Dendritic cell treated with granulocyte-macrophage colony-stimulating factor and Interleukin-4, amounts not matched to agents 40 ng/mL and 50 ng/mL, for 4 days (primary cell): ENCODE data around the gene F7.

Experiments used
- H3K27ac Mint-ChIP-seq: one replicate; pipeline ENCODE4 v1.8.0; 2022; ENCODE audit warnings: mild to moderate bottlenecking, mixed read lengths
- H3K27me3 Mint-ChIP-seq: one replicate; pipeline ENCODE4 v1.8.0; 2022; ENCODE audit warnings: mild to moderate bottlenecking, mixed read lengths
- H3K36me3 Mint-ChIP-seq: one replicate; pipeline ENCODE4 v1.8.0; 2022; ENCODE audit warnings: low read depth, mixed read lengths
- H3K4me1 Mint-ChIP-seq: one replicate; pipeline ENCODE4 v1.8.0; 2022; ENCODE audit warnings: low read depth, mixed read lengths
- H3K4me3 Mint-ChIP-seq: one replicate; pipeline ENCODE4 v1.8.0; 2022; ENCODE audit warnings: mild to moderate bottlenecking, moderate library complexity, mixed read lengths
- H3K9me3 Mint-ChIP-seq: one replicate; pipeline ENCODE4 v1.8.0; 2022; ENCODE audit warnings: mixed read lengths
- intact Hi-C: fragments of 100-400 bp; cut with micrococcal nuclease; formaldehyde crosslinking; loops from one replicate; pipeline ENCODE4 v1.15.0; 2022

F7 gene

DNA sequence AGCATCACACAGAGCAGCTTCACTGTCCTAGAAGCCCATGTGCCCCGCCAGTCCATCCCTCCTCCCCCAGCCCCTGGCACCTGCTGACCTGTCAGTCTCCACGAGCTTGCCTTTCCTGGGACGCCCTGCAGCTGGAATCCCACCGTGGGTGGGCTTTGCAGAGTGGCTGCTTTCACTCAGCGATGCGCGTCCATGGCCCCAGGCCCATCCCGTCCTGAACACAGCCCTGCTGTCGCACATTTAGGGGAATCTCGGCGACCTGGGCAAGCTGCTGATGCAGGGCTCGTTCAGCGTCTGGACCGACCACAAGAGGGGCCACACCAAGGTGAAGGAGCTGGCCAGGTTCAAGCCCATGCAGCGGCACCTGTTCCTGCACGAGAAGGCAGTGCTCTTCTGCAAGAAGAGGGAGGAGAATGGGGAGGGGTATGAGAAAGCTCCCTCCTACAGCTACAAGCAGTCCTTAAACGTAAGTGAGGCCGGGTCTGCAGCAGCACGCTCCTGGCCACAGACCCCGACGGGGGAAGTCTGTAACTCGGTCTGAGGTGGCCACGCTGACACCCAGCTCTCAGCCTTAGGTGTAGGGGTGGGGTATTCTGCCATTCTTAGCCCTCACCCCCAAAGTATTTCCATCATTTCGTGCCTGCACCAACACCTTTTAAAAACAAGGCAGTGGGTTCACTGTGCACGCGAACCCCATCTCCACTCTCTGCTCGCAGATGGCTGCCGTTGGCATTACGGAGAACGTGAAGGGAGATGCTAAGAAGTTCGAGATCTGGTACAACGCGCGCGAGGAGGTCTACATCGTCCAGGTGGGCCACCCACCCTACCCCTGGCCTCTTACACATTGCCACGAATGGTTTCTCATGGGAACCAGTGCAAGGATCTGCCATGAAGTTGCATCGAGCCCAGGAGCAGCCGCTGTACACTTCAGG, 18.3 kb upstream of the F7 start:
- intact Hi-C loops, result no loop called here
- Mint-ChIP-seq H3K4me1 (no peaks in the 10 kb centered on the region), H3K27me3 (no peaks in the 10 kb centered on the region), H3K27ac (no peak overlapping the region), H3K36me3 (no peaks in the 10 kb centered on the region), H3K4me3 (no peak overlapping the region), H3K9me3 (no peaks in the 10 kb centered on the region)

DNA sequence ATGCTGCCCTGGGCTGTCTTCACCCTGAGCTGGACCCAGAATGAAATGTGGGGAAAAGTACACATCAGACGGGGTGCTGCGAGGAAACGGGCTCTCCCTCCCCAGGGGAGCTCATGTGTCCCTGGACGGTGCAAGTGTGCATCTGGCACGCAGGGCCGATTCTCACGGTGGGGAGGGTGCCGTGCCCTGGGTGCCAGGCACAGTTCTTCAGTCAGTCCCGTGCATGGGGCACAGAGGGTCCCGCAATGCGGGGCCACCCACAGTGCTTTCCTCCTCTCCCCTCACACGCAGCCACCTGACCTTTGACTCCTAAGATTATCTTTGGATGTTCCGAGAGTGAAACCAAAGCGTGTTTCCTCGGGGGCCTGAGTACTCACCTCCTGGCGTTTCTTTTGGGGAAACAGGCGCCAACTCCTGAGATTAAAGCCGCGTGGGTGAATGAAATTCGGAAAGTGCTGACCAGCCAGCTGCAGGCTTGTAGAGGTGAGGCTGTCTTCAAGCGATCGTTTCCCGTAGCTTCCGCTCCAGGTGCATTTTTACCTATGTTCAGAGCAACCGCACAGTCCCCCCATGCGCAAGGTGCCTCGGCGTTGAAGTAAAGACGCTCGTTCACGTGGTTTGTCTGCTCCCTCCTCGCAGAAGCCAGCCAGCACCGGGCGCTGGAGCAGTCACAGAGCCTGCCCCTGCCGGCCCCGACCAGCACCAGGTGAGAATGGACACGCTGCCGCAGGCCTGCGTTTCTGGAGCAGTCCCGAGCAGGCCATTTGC, 17.5 kb upstream of the F7 start:
- Mint-ChIP-seq H3K4me3 (no peak overlapping the region), H3K27ac (no peak overlapping the region), H3K9me3 (no peaks in the 10 kb centered on the region), H3K27me3 (no peaks in the 10 kb centered on the region), H3K4me1 (no peaks in the 10 kb centered on the region), H3K36me3 (no peaks in the 10 kb centered on the region)
- intact Hi-C loops, result no loop called here

DNA sequence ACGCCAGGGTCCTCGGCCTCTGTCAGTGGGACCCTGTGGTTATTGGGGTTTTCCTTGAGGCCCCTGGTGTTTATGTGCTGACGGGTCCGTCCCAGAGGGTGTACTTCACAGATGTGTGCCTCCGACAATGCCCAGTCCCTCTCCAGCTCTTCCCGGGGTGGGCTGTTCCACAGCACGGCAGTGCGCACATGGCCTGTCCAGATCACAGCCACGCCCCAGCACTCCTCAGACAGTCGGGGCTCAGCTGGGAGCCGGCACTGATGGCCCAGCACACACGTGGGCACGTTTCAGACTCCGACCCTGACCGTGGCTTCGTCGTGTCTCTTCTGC, 16.9 kb upstream of the F7 start:
- Mint-ChIP-seq H3K27ac (no peak overlapping the region), H3K27me3 (no peaks in the 10 kb centered on the region), H3K4me1 (no peaks in the 10 kb centered on the region), H3K36me3 (no peaks in the 10 kb centered on the region), H3K4me3 (no peak overlapping the region), H3K9me3 (no peaks in the 10 kb centered on the region)
- intact Hi-C loops, result no loop called here

DNA sequence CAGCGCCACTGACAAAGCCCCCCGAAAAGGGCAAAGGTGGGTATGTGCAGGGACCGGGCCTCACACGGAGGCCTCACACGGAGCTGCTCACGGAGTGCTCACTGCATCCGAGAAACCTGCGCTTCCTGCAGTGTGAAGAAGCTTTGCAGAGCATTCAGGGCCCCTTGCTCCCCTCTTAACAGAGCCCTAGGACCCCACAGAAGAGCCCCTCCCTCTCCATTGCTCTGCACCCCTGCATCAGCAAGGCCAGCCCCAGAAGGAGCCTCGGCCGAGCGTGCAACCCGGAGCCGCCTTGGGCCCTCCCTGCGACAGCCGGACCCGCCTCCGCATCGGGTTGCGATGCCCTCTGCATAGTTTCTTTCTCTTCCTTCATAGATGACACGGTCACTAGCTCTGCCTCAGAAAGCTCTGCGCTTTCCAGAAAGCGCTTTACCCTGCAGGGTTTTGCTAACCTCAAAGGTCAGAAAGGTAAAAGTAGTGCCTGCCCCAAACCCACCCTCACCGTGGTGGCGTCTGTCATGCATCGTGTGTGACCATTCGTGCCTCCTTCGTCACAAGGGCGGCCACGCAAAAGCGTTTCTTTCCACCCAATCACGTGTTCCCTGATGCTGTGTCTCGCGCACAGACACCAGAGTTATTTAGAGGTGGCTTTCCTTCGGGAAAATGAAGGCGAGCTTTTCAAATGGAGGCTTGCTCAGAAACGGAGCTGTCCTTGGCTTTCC, 15.7 kb upstream of the F7 start:
- Mint-ChIP-seq H3K27me3 (no peaks in the 10 kb centered on the region), H3K9me3 (no peaks in the 10 kb centered on the region), H3K27ac (no peak overlapping the region), H3K36me3 (no peaks in the 10 kb centered on the region), H3K4me3 (no peak overlapping the region), H3K4me1 (no peaks in the 10 kb centered on the region)
- intact Hi-C loops, result no loop called here

DNA sequence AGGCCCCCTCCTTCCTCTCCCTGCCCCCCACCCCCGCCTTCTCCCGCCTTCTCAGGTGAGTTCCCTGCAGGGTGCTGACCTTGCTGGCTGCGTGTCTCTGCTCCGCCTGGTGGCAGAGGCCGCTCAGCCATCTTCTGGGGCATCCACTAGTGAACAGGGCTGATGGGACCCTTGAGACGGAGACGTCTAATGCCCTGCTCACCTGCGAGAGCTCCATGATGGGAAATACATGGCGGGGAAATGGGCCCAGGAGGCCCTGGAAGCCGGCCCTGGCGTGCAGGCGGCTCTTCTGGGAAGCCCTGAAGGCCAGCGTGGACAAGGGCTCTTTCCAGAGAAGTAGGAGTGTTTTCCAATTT, 15.2 kb upstream of the F7 start:
- no peak overlapping the region for H3K4me3 Mint-ChIP-seq
- H3K9me3 Mint-ChIP-seq, result no peaks in the 10 kb centered on the region
- no peaks in the 10 kb centered on the region for H3K4me1 Mint-ChIP-seq
- intact Hi-C loops, result no loop called here
- H3K36me3 Mint-ChIP-seq, result no peaks in the 10 kb centered on the region
- H3K27me3 Mint-ChIP-seq, result no peaks in the 10 kb centered on the region
- no peak overlapping the region for H3K27ac Mint-ChIP-seq

DNA sequence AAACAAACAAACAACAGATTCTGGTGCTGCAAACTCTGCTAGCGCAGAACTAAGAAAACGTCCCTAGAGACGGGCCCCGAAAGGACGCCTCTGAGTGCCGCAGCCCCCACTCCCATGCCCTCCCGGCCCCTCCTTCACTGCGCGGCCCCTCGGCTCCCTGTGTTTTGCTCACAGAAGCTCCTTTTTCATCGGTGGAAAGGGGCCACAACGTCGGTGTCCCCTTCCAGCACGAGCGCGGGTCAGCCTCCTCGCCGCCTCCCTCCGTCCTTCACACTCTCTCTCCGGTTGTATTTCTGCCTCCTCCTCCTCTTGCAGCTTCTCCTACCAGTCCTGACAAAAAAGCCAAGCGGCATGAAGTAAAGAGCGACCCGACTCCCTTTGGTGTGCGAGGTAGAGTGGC, 14.8 kb upstream of the F7 start:
- no peaks in the 10 kb centered on the region for H3K9me3 Mint-ChIP-seq
- intact Hi-C loops, result no loop called here
- no peaks in the 10 kb centered on the region for H3K27me3 Mint-ChIP-seq

DNA sequence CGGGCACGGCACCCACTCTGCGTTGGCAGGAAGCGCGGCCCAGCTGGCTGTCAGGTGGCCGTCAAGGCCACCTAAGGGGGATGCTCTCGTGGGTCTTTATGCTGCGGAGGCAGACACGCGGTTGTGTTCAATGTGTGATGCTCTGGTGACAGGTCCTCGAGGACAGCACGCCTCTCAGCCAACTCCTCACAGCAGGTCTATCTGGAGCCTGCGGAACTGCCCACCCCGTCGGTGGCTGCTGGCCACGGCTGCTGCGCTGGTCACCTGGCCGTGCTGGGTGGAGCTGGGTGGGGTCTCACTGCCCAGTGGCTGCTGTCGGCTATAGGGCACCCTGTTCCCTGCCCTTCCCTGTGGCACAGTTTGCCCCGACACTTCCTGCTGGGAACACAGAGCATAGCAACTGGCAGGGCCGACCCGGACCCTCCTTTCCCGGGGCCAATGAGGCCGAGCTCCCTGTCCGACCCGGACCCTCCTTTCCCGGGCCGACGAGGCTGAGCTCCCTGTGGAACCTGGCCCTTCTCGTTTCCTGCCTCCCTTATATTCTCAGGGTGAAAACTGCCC, 14.3 kb upstream of the F7 start:
- Mint-ChIP-seq H3K9me3 (no peaks in the 10 kb centered on the region), H3K4me1 (no peaks in the 10 kb centered on the region)

More for the DNA sequence above, 14.8 kb upstream of the F7 start:
- Mint-ChIP-seq H3K4me3 (no peak overlapping the region), H3K36me3 (no peaks in the 10 kb centered on the region), H3K4me1 (no peaks in the 10 kb centered on the region), H3K27ac (no peak overlapping the region)

DNA sequence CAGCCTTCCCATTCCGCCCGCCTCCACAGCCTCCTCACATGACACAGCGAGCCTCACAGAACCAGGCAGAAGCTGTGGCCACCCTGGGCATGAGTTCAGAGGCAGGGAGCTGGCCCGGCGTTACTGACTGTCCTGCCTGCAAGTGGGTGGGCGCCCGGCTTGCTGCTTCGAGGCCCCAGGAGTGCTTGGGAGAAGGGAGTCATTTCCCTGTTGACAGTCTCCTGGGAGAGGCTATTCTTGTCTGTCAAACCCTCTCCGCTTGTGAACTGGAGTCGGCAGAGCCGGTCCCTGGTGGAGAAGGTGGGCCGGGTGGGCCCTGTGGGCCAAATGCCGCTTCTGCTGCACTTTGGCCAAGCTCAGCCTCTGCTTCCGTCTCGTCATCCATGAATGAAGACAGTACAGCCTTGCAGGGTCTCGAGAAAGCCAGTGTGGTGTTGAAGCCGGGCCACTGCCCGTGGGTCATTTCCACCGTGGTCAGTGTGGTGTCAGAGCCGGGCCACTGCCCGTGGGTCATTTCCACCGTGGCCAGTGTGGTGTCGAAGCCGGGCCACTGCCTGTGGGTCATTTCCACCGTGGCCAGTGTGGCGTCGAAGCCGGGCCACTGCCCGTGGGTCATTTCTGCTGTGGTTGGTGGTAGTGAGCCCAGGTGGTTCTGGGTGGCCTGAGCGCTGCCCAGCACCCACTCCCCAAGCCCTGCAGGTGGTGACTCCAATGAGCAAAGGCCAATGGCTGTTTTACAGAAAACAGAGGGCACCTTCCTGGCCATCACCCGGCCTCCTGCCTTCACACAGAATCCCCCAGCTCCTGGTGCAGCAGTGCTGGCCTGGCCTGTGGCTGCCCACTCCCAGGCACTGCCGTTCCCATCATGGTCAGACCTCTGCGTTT, 13.5 kb upstream of the F7 start:
- H3K36me3 Mint-ChIP-seq, result no peaks in the 10 kb centered on the region
- no peak overlapping the region for H3K4me3 Mint-ChIP-seq
- H3K27me3 Mint-ChIP-seq, result no peaks in the 10 kb centered on the region
- no peaks in the 10 kb centered on the region for H3K9me3 Mint-ChIP-seq
- H3K4me1 Mint-ChIP-seq, result no peaks in the 10 kb centered on the region
- H3K27ac Mint-ChIP-seq, result no peak overlapping the region
- intact Hi-C loops, result no loop called here

More for the DNA sequence above, 14.3 kb upstream of the F7 start:
- intact Hi-C loops, result no loop called here
- no peak overlapping the region for H3K4me3 Mint-ChIP-seq
- no peak overlapping the region for H3K27ac Mint-ChIP-seq
- H3K36me3 Mint-ChIP-seq, result no peaks in the 10 kb centered on the region
- no peaks in the 10 kb centered on the region for H3K27me3 Mint-ChIP-seq

DNA sequence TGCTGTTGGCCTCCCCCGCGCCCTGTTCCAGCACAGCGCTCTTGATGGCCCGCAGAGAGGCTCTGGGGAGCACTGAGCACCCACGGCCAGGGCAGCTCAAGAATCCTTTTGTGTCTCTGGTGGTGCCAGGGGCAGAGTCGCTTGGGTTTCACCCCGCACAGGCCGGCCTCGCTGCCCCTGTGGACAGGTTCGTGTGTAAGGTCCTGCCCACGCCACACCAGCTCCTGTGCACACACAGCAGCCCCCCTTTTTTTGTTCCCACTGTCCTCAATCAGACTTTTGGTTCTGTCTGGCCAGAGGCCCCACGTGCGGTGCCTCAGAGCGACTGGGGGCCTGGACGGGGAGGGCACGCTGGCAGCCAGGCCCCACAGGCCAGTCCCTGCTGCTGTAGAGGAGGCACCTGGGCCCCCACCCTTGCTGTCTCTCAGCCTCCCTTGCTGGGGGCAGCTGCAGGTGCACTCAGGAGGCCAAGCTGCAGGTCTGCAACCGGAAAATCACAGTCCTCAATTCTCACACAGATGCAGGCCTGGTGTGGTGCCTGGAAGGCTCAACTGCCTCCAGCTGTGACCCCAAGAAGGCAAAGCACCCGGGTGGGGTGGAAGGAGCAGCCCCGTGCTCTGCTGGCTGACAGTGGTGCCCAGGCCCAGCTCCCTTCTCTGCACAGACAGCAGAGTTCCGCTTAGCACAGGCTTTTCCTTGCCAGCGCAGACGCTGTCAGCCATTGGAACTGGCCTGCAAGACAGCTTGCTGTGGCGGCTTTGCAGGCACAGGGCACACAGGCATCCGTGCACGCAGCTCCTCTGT, 12.6 kb upstream of the F7 start:
- Mint-ChIP-seq H3K27me3 (no peaks in the 10 kb centered on the region), H3K36me3 (no peaks in the 10 kb centered on the region), H3K4me1 (no peaks in the 10 kb centered on the region), H3K27ac (no peak overlapping the region), H3K4me3 (no peak overlapping the region), H3K9me3 (no peaks in the 10 kb centered on the region)
- intact Hi-C loops, result no loop called here

DNA sequence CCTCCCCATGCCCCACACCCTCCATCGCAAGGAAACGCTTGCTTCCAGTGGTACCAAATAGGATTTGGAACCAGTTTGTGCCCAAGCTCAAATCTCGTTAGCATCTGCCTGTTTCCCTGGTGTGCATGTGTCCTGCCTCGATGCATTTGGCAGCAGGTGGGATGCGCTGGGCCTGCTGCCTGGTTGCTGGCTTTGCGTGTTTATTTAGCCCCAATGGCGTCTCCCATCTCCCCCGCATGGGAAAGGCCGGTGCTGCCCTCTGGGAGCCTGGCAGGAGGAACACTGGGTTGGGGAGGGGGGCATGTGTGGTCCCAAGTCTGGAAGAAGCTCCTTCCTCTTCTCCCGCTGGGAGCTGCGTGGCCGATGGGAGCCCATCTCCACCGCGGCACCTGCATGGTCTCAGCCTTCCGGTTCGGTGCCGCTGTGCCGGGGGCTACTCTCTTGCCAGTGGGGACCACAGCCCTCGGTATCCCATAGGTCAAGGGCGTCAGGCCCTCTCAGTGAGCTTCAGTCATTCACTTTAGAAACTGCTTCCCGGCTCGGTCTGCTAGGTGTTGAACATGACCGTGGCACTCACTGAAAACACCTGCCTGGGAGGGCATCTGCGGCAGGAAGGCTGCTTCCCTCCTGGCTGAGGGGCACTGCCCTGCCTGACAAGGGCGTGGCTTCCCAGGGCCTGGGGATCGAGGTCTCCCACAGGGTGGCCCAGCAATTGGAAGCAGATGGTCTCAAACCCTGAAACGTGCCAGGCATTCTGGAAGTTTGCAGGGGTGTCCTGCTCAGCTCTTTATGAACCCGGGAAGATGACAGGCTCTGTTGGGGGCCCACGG, 11.8 kb upstream of the F7 start:
- Mint-ChIP-seq H3K4me1 (no peaks in the 10 kb centered on the region), H3K9me3 (no peaks in the 10 kb centered on the region), H3K4me3 (no peak overlapping the region), H3K36me3 (no peaks in the 10 kb centered on the region), H3K27me3 (no peaks in the 10 kb centered on the region), H3K27ac (no peak overlapping the region)
- intact Hi-C loops, result no loop called here

DNA sequence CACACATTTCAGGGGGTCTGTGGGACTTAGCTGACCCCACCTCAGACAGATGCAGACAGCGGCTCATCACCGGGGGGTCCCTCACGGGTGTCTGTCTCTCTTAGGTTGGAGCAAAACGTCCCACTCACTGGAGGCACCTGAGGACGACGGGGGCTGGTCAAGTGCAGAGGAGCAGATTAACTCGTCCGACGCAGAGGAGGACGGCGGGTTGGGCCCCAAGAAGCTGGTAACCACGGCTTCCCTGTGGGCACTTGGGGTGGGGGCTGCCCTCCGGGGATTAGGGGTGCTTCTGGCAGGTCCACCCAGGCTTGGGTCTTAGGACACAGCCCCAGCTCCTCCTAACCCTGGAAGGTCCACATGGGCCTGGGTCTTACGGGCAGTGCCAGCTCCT, 11.2 kb upstream of the F7 start:
- no peaks in the 10 kb centered on the region for H3K27me3 Mint-ChIP-seq
- H3K9me3 Mint-ChIP-seq, result no peaks in the 10 kb centered on the region
- no peaks in the 10 kb centered on the region for H3K36me3 Mint-ChIP-seq
- intact Hi-C loops, result no loop called here
- H3K27ac Mint-ChIP-seq, result no peak overlapping the region
- H3K4me3 Mint-ChIP-seq, result no peak overlapping the region
- no peaks in the 10 kb centered on the region for H3K4me1 Mint-ChIP-seq
